WTC11 (cell line): Measurements from ENCODE around the gene NXPH3.

Experiments used
- CBFB ChIP-seq: sonication (generic); formaldehyde crosslinking; IDR thresholded peaks from 2 replicates; pipeline ENCODE4 v1.8.1; 2022; ENCODE audit warnings: mild to moderate bottlenecking, low read depth, missing genetic modification reagents
- CREB1 ChIP-seq: sonication (generic); formaldehyde crosslinking; IDR thresholded peaks from 2 replicates; pipeline ENCODE4 v1.8.0; 2023; ENCODE audit warnings: mild to moderate bottlenecking, missing genetic modification reagents
- ESRRA ChIP-seq: sonication (generic); formaldehyde crosslinking; IDR thresholded peaks from 2 replicates; pipeline ENCODE4 v1.8.1; 2022; ENCODE audit warnings: mild to moderate bottlenecking, missing genetic modification reagents, borderline replicate concordance
- NFE2L1 ChIP-seq: sonication (generic); formaldehyde crosslinking; IDR thresholded peaks from 2 replicates; pipeline ENCODE4 v1.8.1; 2023; ENCODE audit warnings: missing genetic modification reagents
- NFYB ChIP-seq: sonication (generic); formaldehyde crosslinking; conservative IDR thresholded peaks from 2 replicates; pipeline ENCODE4 v1.8.0; 2022; ENCODE audit warnings: low read depth, missing genetic modification reagents
- SMAD4 ChIP-seq: sonication (generic); formaldehyde crosslinking; IDR thresholded peaks from 2 replicates; pipeline ENCODE4 v1.8.0; 2022; ENCODE audit warnings: mild to moderate bottlenecking, missing genetic modification reagents
- SP1 ChIP-seq: sonication (generic); formaldehyde crosslinking; conservative IDR thresholded peaks from 2 replicates; pipeline ENCODE4 v1.8.1; 2022; ENCODE audit warnings: missing genetic modification reagents
- USF1 ChIP-seq: sonication (generic); formaldehyde crosslinking; IDR thresholded peaks from 2 replicates; pipeline ENCODE4 v1.8.0; 2022; ENCODE audit warnings: mild to moderate bottlenecking, missing genetic modification reagents
- USF2 ChIP-seq: sonication (generic); formaldehyde crosslinking; IDR thresholded peaks from 2 replicates; pipeline ENCODE4 v1.8.1; 2023; ENCODE audit warnings: mild to moderate bottlenecking, missing genetic modification reagents, moderate library complexity
- ZBTB21 ChIP-seq: sonication (generic); formaldehyde crosslinking; IDR thresholded peaks from 2 replicates; pipeline ENCODE4 v1.8.1; 2023; ENCODE audit warnings: mild to moderate bottlenecking, missing genetic modification reagents, borderline replicate concordance
- ZNF121 ChIP-seq: sonication (generic); formaldehyde crosslinking; IDR thresholded peaks from 2 replicates; pipeline ENCODE4 v1.8.0; 2023; ENCODE audit warnings: missing genetic modification reagents
- ZNF416 ChIP-seq: fragments of 250-450 bp; sonication (Bioruptor Pico); IDR thresholded peaks from 2 replicates; pipeline ENCODE4 v1.9.0; 2021; ENCODE audit warnings: mild to moderate bottlenecking, inconsistent platforms
- TF ChIP-seq, protein P1 (sequence below): fragments of 200-600 bp; IDR thresholded peaks from 2 replicates; pipeline ENCODE4 v1.8.0; 2022; ENCODE audit warnings: antibody characterized with exemption
- TF ChIP-seq, protein P2 (sequence below): sonication (generic); formaldehyde crosslinking; IDR thresholded peaks from 2 replicates; pipeline ENCODE4 v1.8.0; 2022; ENCODE audit warnings: mild to moderate bottlenecking, missing genetic modification reagents

- no peak for TF ChIP-seq ZNF416 (CRISPR knock-in tag)
- TF ChIP-seq SP1 (CRISPR knock-in tag): no peak
- TF ChIP-seq CREB1: no peak
- TF ChIP-seq, protein P1, sequence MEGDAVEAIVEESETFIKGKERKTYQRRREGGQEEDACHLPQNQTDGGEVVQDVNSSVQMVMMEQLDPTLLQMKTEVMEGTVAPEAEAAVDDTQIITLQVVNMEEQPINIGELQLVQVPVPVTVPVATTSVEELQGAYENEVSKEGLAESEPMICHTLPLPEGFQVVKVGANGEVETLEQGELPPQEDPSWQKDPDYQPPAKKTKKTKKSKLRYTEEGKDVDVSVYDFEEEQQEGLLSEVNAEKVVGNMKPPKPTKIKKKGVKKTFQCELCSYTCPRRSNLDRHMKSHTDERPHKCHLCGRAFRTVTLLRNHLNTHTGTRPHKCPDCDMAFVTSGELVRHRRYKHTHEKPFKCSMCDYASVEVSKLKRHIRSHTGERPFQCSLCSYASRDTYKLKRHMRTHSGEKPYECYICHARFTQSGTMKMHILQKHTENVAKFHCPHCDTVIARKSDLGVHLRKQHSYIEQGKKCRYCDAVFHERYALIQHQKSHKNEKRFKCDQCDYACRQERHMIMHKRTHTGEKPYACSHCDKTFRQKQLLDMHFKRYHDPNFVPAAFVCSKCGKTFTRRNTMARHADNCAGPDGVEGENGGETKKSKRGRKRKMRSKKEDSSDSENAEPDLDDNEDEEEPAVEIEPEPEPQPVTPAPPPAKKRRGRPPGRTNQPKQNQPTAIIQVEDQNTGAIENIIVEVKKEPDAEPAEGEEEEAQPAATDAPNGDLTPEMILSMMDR: no peak
- TF ChIP-seq NFYB (CRISPR knock-in tag): no peak
- no peak for TF ChIP-seq USF1 (CRISPR knock-in tag)
- no peak for TF ChIP-seq CBFB (CRISPR knock-in tag)
- TF ChIP-seq ZBTB21 (CRISPR knock-in tag): no peak
- TF ChIP-seq USF2 (CRISPR knock-in tag): no peak
- no peak for TF ChIP-seq NFE2L1 (CRISPR knock-in tag)
- no peak for TF ChIP-seq ESRRA (CRISPR knock-in tag)
- TF ChIP-seq, protein P2, sequence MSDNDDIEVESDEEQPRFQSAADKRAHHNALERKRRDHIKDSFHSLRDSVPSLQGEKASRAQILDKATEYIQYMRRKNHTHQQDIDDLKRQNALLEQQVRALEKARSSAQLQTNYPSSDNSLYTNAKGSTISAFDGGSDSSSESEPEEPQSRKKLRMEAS (CRISPR knock-in tag): no peak
- no peak for TF ChIP-seq ZNF121 (CRISPR knock-in tag)
- no peak for TF ChIP-seq SMAD4 (CRISPR knock-in tag)
Observed at GRCh38 chr17:49578952-49579500, 3.4 kb downstream of the NXPH3 start.
